Left cardiac atrium (tissue), 4 donors: ENCODE data around the gene PCCA. TPM values are rescaled to one million over a fixed set of nuclear protein-coding genes. Genes with fewer than 3 reads are reported as not detected.

Experiments
- ATAC-seq, 2 donors: fragments of 200-7000 bp; cut with Tn5 transposase; one replicate each; pipeline ENCODE4 v1.9.1; 2020; ENCODE audit warnings: mild to moderate bottlenecking in 2 of 2, moderate library complexity in 2 of 2
- DNase-seq: peaks from one replicate; pipeline ENCODE4 v3.0.0-alpha.2; 2020
- intact Hi-C, 2 donors: fragments of 100-400 bp; cut with DNase I; formaldehyde crosslinking; loops; one replicate each; pipeline versions ENCODE4 v1.14.1 to v1.15.1; 2022 to 2023
- total RNA-seq, 2 donors: library from RNA; stranded (reverse); fragmentation: NEBNext Ultra II Directional; extraction: Animal tissue kit (Norgen Biotek cat#: 25700); gene quantifications; one replicate each; pipeline ENCODE4 v1.2.1, GENCODE V29; 2021
- donor health status: DM: no; HTN: yes; CAD: no.
- donor health status: DM: no; HTN: yes; CAD: no; lungs with severe emphysema.
- donor health status: DM: yes; HTN: yes; CAD: no.
- donor health status: Dilated cardiomyopathy.

Gene PCCA
- total RNA-seq, 2 donors from 2014 or later = 47.1 to 51.1 TPM

DNA sequence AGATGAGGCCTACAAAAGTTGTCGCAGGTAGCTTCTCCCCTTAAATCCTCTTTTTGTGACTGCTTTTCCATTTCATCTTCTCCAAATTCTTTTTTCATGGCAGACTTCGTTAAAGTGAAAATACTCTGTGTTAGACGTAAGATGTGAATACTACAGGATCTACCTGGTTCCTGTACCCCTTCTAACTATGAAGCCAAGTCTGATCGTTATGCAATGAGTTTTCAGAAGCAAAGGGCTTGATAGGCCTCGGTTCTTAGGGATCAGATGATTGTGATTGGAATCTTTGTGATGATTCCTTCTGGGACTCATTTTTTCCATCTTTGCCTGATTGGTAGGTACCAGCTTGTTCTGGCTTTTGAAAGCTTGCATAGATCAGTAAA, 86.9 kb downstream of the PCCA start:
- intact Hi-C loops = no loop called here
- ATAC-seq (no peak), DNase-seq (no peak)

DNA sequence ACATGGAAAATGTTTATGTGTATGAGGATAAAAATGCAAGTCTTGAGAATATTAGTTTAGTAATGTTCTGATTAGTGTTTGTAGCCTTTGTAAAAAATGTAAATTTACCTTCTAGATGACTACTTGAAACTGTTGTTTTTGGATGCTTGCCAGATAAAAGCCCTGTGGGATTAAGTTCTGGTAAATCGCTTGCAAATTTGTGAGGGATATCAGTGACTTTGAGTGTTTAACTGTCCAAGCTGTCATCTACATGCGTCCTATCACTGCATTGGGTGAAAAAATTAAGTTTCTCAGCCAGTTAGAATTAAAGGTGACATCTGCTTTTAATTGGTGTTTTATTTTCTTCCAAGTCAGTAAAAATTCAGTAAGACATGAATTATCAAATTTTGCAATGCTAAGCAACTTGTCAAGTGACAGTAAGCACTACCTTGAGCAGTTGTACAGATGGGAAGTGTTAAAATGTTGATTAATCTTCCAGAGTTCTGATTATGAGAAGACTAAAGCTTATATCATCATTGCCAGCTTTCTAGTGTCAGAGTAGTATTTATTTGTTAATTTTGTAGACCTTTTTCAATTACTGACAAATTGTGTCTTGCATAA, 88.0 kb downstream of the PCCA start:
- no peak for ATAC-seq
- intact Hi-C loops = no loop called here

DNA sequence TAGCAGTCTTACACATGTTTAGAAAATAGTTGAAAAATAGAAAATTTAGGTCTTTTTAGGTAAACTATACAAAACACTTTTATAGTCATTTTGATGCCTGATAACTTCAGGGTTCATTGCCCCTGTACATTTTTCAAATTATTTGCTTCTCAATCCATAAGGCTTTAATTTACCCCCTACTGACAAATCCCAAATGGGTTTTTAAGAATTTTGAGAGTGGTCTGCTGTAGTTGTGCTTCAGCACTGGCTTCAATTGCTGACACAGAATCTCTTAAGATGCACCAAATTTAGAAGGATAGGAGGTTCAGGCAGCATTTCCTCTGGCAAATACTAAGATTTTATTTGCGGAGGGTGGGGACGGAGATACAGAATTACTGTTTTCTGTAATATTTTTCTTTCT, 89.4 kb downstream of the PCCA start:
- intact Hi-C loops = no loop called here
- ATAC-seq (no peak), DNase-seq (no peak)

More for the DNA sequence above, 88.0 kb downstream of the PCCA start:
- DNase-seq = no peak

DNA sequence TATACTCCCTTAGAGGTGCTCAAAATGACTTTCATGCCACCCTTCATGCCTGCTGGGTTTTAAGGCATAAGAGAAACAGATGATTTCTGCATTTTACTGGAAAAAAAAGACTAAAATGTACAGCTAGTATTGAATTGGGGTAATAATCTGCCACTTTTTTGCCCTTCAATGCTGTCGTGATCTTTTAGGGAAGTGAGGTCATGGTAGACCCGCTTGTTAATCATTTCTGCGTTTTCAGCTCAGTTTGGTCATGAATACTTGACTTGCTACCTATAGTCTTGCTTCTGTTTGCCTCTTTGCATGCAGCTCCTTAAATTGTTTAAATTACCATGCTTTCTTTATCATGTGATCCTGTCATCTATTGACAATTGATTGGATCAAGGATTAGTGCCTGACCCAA, 90.4 kb downstream of the PCCA start:
- ATAC-seq (no peak), DNase-seq (no peak)
- intact Hi-C loops = no loop called here

DNA sequence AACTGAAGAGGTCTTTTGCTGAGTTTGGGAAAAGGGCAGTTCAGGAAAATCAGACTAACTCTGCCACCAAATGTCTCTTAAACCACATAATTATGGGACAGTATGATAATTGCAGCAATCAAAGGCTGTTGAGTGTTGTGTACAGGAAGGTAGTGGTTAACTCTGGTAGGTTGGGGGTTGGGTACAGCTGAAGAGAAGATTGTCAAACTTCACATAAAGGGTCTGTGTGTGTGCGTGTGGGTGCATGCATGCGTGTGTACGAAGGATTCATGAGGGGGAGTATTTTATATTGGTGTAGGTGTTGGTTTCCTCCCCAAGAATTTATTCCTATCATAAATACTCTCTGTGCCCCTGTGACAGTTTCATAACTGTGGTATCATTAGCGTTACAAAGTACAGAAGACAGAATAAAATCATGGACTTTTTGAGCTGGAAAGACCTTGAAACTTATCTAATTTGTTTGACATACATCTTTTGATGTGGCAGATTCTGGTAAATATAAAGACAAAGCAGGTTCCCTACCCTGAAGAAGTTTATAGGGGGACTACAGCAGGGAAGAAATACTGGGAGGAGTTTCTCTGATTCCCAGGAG, 94.1 kb downstream of the PCCA start:
- intact Hi-C loops = no loop called here
- DNase-seq (no peak), ATAC-seq (no peak)

DNA sequence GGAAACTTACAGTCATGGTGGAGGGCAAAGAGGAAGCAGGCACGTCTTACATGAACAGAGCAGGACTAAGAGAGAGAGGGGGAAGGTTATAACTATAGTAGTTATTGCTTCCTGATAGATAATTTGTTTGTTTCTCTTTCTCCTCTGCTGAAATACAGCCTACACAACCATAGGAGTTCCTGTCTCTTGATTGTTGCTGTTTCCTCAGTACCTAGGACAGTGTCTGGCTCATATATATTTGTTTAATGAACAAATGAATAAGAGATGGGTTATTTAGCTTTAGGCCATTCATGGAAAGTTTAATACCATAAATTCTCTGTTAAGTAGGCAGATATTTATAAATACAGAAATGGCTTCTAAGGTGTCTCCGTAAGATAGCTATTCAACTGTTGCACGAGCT, 95.2 kb downstream of the PCCA start:
- no peak for DNase-seq
- intact Hi-C loops = no loop called here
- ATAC-seq = no peak

DNA sequence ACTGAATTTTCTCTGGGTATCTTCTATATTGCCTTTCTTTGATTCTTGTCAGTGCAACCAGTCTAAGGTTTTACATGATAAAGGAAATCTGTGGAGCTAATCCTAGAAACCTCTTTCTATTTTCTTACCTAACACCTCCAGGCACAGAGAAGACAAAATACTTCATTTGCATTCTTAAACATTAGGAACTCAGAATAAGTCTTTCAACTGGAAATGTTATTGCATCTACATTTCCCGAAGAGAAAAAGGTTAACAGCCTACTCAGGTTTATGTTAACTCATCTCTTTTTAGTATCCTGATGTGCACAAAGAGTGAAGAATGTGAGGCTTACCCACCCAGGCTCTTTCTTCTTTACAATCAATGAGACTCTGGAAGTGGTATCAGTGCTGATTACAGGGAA, 106.7 kb downstream of the PCCA start:
- intact Hi-C loops = no loop called here
- ATAC-seq (no peak), DNase-seq (no peak)

DNA sequence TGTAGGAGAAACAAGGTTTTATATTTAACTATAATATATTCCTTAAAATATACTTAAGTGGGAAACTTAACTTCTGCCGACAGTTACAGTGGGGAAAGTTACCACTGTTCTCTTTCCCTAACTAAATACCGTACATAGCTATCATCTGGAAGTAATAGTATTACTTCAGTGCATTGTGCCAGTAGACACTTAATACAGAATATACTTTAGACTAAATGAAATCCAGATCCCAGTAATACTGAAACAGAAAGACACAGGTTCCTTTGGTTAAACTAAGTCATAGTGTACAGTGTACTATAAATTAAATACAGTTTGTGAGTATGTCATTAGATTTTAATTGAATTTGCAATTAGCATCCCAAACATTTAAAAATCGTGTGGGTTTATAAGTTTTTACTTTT, 107.5 kb downstream of the PCCA start:
- ATAC-seq (no peak), DNase-seq (no peak)
- intact Hi-C loops = no loop called here

DNA sequence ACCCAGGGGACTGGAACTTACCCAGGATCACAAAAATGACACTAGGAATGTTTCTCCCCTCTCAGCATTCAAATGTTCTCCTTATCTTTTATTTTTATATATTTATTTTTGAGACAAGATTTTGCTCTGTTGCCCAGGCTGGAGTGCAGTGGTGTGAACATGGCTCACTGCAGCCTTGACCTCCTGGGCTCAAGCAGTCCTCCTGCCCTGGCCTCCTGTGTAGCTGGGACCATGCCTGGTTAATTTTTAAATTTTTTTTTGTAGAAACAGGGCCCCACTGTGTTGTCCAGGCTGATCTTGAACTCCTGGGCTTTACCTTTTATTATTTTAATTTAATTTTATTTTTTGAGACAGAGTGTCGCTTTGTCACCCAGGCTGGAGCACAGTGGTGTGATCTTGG, 108.2 kb downstream of the PCCA start:
- no peak for ATAC-seq
- intact Hi-C loops = no loop called here

DNA sequence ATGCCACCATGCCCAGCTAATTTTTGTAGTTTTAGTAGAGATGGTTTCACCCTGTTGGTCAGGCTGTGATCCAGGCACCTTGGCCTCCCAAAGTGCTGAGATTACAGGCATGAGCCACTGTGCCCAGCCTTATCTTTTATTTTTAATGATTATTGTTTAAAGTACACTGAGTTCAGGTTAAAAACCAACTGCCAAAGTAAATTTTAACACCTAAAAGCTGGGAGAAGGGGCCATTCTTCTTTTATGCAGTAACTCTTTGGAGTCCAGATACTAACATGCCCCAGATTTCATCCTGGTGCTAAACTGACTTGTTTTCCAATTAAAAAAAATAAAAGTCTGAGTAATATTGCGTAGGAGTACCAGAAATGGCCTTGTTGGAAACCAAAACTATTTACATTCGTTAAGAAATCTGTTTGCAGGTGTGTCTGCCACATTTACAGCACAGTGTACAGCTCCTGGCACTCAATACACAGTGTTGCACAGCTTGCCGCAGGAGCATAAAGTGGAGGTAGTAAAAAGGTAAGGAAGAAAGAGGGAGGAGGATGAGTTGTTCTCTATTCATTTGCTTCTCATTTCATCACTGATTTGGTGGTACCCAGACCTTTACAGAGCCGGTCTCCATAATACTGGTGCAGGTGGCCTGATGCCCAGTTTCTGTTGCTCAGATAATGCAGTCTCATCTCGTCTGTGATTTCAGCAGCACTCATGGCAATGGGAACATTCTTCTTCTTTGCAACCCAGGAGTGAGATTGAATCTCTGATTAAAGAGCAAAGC, 108.9 kb downstream of the PCCA start:
- intact Hi-C loops = no loop called here
- no peak for DNase-seq
- ATAC-seq = peak in 1 of 2 donors; percentile 18

More for the DNA sequence above, 108.2 kb downstream of the PCCA start:
- no peak for DNase-seq

DNA sequence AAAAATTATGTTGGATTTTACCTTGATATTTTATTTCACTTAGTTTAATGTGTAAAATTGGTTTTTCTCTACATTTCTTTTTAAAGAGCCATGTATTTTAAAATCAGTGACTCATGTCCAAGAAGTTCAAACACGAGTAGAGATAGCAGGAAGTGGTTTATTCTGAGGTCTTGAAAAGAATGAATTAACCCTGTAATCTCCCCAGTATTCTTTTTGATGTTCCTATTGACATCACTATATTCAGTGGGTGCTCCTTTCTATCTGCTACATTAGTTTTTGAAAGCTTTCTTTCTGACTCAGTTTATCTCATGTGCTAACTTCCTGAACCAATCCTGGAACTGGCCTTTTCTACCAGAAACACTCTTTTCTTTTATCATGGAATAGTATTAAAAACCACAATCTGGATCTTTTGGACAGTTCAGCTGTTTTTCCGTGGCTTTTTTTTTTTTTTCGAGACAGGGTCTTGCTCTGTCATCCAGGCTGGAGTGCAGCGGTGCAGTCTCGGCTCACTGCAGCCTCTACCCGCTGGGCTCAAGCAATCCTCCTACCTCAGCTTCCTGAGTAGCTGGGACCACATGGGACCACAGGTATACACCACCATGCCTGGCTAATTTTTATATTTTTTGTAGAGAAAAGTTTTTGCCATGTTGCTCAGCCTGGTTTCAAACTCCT, 114.9 kb downstream of the PCCA start:
- ATAC-seq (no peak), DNase-seq (no peak)
- intact Hi-C loops = no loop called here

DNA sequence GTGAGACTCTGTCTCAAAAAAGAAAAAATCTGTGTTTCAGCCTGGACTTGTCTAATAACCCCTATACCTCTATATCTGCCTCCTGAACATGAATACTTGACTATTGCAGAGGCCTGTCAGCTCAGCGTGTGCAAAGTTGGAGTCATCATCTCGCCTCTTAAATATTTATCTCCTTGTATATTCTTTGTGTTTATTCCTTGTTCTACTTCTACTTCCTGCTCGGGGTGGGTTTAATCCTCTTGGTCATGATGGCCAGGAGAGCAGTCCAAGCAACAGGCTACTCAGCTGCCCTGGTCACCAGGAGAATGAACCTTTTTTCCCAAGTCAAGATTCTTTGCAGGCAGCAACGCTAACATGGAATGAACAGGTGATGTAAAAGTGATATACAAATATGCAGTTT, 119.1 kb downstream of the PCCA start:
- no peak for ATAC-seq
- intact Hi-C loops = no loop called here

DNA sequence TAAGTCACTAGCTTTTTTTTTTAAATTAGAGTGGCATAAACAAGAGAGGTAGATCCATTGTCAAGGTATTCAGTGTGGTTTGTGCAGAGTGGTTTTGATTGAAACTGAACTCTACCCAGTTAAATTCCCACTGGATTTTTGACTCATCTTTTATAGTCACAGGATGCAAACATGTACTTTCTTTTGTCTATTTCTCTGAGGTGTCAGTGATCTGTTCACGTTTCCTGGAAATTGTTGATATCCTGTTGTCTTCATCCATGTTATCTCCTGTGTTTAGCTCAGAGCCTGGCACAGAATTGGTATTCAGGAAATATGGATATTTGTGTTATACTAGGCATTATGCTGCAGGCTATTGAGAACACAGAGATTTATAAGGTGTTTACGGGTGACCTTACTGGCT, 119.7 kb downstream of the PCCA start:
- ATAC-seq (no peak), DNase-seq (no peak)
- intact Hi-C loops = no loop called here

More for the DNA sequence above, 119.1 kb downstream of the PCCA start:
- DNase-seq = no peak

DNA sequence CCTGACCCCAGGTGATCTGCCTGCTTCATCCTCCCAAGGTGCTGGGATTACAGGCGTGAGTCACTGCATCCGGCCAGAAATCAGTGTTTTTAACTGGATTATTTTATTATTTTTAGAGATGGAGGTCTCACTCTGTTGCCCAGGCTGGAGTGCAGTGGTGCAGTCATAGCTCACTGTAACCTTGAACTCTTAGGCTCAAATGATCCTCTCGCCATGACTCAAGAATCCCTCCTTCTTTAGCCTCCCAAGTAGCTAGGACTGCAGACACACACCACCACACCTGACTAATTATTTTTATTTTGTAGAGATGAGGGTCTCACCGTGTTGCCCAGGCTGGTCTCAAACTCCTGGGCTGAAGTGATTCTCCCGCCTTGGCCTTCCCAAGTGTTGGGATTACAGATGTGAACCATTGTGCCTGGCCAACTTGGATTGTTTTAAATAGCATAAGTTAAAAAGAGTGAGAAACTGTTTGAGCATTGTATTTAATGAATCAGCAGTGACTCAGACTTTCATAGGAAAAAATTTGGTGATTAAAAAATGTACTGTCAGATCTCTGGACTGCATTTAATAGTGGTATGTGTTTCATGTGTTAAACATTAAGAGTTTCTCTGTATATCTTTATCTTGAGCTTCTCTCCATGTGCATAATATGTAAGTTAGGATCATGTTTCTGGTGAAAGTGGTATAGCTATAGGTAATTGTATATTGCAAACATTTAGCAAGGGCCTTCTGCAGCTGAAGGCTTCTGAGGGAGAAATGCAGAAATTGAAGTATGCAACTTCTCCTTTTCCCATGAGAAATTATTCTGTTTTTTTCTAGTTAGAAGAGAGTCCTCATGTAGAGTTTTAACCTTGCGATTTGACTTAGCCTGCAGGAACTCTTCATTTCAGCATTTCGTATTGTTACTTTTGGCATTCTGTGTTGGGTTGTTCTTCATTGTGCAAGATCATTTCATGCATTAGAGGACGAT, 121.2 kb downstream of the PCCA start:
- DNase-seq (no peak), ATAC-seq (no peak)
- intact Hi-C loops = no loop called here

DNA sequence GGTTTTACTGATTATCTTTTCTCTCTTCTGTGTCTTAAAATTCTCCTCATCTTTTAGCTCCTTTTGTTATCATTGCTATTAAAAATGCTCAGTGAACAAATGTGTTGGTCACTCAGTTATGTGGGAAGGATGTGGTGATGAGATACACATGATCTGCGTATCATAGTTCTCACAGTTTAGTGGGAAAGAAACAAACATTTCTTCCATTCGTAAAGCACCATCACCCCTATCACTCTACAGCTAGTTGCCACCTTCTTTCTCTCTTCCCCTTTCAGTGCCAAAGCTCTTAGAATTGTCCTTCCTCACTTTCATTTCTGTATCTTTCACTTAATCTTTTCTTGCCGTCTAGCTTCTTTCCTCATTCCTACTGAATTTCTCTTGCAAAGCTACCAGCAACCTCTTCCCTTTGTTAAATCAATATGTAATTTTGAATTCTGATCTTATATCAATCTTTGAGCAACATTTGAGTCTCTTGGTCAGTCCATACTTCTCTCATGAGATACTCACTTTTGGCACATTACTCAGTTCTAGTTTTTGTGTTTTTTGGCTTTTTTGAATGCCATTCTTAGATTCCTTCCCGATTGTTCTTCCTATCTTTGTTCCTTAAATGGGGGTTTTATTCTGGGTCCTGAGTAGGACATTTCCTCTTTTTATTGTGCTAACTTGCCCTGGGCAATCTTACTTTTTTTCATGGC, 122.3 kb downstream of the PCCA start:
- DNase-seq (no peak), ATAC-seq (no peak)
- intact Hi-C loops = no loop called here

DNA sequence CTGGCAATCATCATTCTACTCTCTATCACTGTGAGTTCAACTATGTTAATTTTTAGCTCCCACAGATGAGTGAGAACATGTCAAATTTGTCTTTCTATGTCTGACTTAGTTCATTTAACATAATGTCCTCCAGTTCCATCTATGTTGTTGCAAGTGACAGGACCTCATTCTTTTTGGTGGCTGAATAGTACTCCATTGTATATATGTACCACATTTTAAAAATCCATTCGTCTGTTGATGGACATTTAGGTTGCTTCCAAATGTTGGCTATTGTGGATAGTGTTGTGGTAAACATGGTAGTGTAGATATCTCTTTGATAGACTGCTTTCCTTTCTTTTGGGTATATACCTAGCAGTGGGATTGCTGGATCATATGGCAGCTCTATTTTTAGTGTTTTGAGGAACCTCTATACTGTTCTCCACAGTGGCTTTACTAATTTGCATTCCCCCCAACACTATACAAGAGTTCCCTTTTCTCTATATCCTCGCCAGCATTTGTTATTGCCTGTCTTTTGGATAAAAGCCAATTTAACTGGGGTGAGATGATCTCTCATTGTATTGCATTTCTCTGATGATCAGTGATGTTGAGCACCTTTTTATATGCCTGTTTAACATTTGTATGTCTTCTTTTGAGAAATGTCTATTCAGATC, 124.1 kb downstream of the PCCA start:
- ATAC-seq = no peak
- DNase-seq = no peak

DNA sequence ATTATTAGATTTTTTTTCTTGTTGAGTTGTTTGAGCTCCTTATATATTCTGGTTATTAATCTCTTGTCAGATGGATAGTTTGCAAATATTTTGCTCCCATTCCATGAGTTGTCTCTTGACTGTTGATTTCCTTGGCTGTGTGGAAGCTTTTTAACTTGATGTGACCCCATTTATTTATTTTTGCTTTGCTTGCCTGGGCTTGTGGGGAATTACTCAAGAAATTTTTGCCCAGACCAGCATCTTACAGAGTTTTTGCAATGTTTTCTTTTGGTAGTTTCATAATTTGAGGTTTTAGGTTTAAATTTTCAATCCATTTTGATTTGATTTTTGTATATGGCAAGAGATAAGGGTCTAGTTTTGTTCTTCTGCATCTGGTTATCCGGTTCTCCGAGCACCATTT, 124.7 kb downstream of the PCCA start:
- intact Hi-C loops = no loop called here
- ATAC-seq = no peak
- no peak for DNase-seq

More for the DNA sequence above, 124.1 kb downstream of the PCCA start:
- intact Hi-C loops = no loop called here

DNA sequence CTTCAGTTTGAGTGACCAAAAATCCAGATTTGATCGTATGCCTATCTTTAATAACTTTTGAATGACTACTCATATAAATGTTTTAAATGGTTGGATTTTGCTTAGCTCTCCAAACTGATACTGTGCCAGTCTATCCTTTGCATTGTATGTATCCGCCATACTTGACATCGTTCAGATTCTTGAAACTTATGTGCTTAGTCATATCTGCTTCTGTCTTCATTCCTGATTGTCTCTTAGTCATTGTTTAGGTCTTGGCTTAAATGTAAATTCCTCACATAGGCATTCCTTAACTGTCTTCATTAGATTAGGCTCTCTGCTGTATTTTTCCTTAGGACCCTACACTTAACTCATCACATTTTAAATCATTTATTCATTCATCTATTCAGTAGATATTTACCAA, 126.0 kb downstream of the PCCA start:
- no peak for DNase-seq
- intact Hi-C loops = no loop called here

More for the DNA sequence above, 126.0 kb downstream of the PCCA start:
- no peak for ATAC-seq
